GM10847 (cell line): ENCODE results near the gene CD99L2.

Experiments used
- POLR2A ChIP-seq: IDR thresholded peaks from 2 replicates; pipeline ENCODE4 v1.6.1; 2011; ENCODE audit not compliant: insufficient read length; ENCODE audit errors: extremely low read depth

Gene CD99L2

DNA sequence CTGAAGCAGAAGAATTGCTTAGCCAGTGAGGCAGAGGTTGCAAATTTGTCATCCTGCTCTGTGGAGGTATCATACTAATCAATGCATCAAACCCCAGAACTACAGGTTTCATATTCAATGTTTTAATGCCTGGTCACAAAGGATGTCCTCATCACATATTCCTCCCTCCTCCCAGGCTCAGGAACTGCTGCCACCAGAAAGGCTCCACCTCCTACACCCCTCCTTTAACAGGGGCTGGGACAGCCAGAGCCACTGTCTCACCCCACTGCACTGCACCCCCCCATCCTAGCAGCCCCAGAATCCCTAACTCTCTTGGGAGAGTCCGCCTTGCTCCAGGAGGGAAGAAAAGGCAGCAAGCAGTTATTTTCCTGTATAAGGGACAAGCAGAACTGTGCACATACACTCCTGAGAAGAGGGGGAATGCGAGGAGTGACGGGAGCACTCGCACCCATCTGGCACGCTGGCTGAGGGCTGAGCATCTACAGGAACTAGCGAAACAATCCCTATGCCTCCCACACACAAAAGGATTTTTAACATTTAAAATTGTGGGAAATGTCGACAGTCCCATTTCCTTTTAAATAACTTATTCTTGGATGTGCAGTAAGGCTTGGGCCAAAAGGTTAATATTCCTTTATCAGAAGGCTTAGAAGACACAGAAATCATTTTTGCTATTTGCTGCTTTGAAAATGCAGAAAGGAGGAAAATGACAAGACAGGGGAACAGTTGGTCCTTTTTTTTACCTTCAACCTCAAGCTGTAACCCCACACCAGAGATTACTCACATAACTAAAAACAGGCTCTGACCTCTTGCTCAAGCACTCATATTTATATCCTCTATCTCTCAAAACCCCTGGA lies 27.8 kb downstream of the CD99L2 start:
- TF ChIP-seq POLR2A, result no peak

DNA sequence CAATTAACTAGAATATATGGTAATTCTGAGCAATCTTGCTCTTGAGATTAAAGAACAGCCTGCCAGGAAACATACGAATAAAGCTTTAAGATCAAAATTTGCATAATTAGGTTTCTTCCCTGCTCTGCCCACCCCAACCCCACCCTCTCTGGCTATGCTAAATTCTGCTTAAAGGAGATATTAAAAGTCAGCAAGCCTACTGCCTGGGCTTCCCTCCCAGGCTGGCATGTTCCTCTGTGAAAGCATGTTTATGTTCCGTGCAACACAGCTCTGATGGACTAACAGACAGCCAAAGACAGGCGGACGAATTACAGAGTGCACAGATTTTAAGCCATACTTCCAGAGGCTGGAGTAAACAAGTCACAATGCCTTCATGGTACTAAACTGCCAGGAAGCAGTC lies 28.4 kb downstream of the CD99L2 start:
- TF ChIP-seq POLR2A, result no peak

DNA sequence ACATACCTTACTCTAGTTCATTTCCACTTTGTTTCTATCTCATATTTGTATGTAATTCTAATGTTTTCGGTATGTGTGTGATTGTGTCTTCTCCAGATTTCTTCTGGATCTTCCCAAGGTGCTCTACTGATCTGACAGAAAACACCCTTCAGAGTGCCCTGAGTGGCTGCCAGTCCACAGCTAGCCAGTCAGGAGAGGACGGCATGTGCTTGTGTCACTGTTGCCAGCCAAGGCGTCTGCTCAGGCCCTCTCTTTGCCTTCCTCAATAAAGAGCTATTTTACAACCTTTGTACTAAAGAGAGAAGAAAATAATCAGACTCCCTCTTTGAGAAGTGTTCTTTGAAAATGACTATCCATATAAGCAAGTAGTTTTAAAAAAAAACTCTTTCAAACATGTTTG lies 29.0 kb downstream of the CD99L2 start:
- no peak for TF ChIP-seq POLR2A

DNA sequence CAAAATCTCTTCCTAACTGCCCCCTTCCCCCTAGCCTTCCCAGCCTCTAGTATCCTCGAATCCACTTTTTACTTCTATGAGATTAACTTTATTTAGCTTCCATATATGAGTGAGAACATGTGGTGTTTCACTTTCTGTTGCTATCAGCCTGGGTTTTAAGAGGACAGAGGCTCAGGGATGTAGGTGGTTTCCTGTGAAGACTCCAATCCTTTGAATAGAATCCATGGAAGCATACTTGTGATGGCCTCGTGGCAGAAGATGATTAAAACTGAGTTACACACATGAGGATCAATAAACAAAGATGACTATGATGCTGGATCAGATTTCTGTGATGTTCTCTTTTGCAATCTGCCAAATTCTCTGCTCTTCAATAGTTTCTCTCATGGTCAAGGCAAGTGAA lies 29.8 kb downstream of the CD99L2 start:
- TF ChIP-seq POLR2A, result no peak

DNA sequence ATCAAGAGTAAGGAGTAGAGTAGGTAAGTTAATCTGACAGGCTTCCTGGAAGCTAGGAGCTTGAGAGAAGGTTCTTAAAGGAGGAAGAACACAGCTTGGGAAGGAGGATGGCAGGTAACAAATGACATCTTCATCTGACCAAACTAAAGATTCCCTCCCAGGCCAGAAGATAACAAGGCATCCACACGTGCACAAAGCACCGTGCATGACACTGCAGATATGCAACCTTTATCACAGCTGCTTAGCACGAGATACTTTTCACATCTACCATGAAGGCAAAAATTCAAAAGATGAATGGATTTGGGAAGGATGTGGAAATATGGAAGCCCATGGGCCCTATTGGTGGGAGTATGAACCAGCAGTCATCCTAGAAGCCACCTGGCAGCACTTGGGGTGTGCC lies 34.3 kb downstream of the CD99L2 start:
- no peak for TF ChIP-seq POLR2A

DNA sequence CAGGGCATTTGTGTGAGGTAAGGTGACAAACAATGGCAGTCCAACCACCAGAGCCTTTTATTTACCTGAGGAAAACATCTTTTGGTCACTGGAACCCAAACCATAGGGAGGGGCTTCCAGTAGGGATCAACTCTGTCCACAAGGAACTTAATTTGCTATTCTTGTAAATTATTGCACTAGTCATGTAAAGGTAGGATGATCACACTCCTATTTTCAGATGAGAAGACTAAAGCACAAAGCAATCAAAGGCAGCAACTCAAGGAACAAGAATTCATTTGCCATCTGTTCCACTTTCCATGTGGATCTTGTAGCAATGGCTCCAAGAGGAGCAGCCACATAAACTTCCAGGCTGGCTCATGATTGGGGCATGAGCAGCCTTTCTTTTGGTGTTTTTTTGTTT lies 35.3 kb downstream of the CD99L2 start:
- no peak for TF ChIP-seq POLR2A

DNA sequence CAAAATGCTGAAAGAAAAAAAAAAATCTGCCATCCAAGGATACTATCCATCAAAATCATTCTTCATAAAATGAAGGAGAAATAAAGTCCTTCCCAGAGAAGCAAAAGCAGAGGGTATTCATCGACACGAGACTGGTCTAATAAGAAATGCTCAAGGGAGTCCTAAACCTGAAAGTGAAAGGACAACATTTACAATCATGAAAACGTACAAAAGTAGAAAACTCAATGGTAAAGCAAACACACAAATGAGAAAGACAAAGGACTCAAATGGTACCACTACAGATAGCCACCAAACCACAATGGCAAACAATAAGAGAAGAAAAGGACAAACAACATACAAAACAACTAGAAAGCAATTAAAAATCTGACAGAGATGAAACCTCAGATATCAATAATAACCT lies 41.0 kb downstream of the CD99L2 start:
- TF ChIP-seq POLR2A, result no peak

DNA sequence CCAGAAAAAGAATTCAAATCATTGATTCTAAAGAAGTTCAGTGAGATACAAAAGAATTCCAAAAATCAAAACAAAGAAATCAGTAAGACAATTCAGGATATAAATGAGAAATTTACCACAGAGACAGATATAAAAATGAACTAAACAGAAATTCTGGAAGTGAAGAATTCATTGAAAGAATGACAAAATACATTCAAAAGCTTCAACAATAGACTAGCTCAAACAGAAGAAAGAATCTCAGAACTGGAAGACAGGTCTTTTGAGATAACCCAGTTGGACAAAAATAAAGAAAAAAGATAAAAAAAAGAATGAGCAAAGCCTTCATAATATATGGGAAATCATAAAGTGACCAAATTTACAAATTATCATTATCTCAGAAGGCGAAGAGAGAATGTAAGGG lies 41.7 kb downstream of the CD99L2 start:
- no peak for TF ChIP-seq POLR2A

DNA sequence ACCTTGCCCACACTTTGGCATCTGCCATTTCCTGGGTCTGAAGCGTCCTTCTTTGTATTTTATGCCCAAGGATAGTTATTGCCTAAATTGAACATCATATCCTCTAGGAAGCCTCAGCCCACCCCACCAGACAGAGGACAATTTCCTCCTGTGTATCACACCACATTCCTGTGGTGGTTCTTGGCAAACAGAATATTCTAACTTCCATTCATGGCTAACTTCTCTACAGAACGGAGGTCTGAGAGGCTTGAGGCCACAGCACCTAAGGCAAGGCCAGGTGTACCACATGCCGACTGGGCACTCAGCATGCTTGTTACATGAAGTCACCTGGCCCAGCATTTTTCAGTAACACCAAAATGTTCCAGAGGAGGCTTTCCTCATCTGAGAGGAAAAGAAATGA lies 42.4 kb downstream of the CD99L2 start:
- TF ChIP-seq POLR2A, result no peak

DNA sequence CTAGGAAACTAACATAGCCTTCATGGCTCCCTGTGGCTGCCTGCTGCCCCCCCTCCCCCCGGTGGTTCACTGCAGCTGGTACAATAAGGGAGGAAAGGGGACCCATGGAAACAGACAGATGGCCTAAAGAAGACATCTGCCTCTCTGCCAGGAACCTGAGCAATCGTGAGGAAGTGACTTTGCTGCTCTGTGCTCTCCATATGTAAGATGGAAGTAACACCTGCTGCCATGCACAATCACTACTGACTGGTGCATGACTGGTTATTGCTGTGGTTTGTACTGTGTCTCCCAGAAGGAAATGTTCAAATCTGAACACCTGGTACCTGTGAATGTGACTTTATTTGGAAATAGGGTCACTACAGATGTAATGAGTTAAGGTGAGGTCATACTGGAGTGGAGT lies 43.6 kb downstream of the CD99L2 start:
- no peak for TF ChIP-seq POLR2A

DNA sequence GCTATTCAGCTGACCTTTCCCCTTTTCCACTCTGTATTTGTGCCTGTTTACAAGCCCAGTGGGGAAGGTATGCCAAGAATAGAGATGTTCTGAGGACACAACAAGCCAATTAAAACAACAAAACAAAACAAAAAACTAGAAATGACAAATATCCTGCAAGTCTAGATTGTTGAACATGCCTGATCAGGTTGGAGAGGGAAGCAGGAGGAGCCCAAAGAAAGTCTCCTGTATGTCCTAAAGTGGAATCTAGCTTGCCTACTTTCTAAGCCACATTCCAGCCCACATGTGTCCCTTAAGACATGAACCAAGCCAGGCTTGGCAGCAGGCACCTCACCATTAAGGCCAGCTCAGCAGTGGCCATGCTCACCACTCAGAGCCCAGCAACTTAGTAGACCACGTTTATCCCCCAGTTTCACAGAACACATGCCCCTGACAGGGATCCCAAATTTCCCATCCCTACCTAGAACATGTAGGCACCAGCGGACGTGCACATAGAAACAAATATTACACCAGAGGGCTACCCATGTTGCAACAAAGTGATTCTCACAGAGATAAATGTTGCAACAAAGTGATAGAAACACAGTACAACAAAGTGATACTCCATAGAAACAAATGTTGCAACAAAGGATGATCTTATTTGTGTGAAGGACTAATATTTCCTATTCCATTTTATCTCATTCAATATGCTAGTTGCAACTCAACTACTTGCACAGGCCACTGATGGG lies 48.3 kb downstream of the CD99L2 start:
- TF ChIP-seq POLR2A, result no peak

DNA sequence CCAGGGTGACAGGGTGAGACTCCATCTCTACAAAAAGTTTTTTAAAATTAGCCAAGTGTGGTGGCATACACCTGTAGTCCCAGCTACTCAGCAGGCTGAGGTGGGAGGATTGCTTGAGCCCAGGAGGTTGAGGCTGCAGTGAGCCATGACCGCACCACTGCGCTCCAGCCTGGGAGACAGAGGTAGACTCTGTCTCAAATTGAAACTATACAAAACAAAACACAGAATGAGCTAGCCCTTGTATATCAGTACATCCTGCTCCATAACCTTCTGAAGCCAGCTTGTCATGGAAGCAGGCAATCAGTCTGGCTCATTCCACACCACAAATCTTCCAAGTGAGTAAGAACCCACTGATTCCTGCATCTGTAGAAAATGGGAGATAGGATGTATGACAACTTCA lies 49.0 kb downstream of the CD99L2 start:
- TF ChIP-seq POLR2A, result no peak

DNA sequence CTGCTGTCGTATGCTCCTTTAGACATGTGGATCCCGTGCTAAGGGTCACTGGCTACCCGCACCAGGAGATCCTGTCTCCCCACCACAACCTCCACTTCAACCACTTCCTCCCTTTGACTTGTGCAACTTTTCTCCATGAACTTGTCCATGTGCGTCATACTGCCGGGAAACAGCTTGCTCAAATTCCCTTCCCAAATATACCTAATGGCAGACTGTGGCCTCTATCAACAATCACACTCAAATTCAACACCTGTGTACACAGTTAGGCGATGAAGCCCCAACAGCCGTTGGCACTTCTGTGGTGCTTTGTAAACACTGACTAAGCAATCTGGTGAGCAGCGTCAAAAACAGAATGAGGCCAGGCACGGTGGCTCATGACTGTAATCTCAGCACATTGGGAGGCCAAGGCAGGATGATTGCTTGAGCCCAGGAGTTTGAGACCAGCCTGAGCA lies 49.5 kb downstream of the CD99L2 start:
- TF ChIP-seq POLR2A, result no peak

DNA sequence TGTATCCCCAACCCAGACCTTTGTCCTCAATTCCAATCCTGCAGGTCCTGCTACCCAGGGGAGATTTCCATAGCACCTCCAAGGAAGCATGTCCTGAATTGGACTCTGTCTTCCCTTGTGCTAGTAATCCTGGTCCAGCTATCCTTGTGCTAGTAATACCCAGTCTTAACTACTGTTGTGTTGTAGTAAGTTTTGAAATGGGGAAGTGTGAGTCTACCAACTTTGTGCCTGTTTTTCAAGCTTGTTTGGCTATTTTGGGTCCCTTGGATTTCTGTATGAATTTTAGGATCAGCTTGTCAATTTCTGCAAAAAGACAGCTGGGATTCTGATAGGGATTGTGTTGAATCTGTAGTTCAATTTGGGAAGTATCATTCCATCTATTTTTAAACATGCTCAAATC lies 51.4 kb downstream of the CD99L2 start:
- TF ChIP-seq POLR2A, result no peak

DNA sequence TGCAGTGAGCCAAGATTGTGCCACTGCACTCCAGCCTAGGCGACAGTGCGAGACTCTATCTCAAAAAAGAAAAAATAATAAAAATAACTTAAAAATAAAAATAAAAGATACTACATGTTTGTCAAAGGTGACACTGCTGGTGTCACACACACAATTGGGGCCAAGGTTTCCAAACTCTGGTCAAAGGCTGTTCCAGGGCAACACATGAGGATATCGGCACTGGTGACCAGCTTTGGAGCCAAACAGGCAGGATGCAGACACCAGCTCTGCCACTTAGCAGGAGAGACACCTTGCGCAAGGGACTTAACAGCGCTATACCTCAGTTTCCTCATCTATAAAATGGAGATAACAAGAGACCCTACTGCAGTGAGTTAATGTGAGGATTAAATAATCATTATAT lies 52.3 kb downstream of the CD99L2 start:
- TF ChIP-seq POLR2A, result no peak

DNA sequence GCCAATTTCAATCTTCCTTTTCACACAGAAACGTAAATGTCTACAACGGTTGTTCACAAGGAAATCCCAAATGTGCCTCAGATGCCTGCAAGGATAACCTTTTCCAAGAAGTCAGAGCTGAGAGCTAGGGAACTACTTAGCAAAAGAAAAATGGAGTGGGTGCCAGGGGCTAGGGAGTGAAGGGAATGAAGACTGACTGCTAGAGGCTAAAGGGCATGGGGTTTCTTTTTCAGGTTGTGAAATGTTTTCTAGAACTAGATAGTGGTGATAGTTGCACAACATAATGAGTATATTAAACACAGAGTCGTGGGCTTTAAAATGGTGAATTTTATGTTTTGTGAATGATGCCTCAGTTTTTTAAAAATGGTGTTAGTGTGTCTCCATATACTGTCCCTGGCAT lies 53.4 kb downstream of the CD99L2 start:
- no peak for TF ChIP-seq POLR2A
